NCI-H748 treated with DMSO at 0.1 percent for 48 hours (cell line): ENCODE results near the gene TOX2.

Experiments
- DNase-seq: peaks from one replicate; lab custom pipeline; 2025; lab: John Stamatoyannopoulos, UW

Gene TOX2

GRCh38 chr20:43915211-43916072 is 790 bp downstream of the TOX2 start:
- no peak for DNase-seq

- DNase-seq, result no peak
Observed at GRCh38 chr20:43916073-43916880, 1.6 kb downstream of the TOX2 start.

GRCh38 chr20:43916881-43917371 is 2.3 kb downstream of the TOX2 start:
- DNase-seq, result no peak

GRCh38 chr20:43917380-43917779 is 2.7 kb downstream of the TOX2 start:
- no peak for DNase-seq

- DNase-seq, result no peak
Observed at GRCh38 chr20:43919686-43920403, 5.2 kb downstream of the TOX2 start.

- DNase-seq, result no peak
Observed at GRCh38 chr20:43920797-43921196, 6.1 kb downstream of the TOX2 start.

GRCh38 chr20:43921227-43921780 is 6.7 kb downstream of the TOX2 start:
- DNase-seq, result no peak

GRCh38 chr20:43922614-43923013 is 8.0 kb downstream of the TOX2 start:
- DNase-seq, result no peak

- no peak for DNase-seq
Observed at GRCh38 chr20:43923322-43923721, 8.7 kb downstream of the TOX2 start.

GRCh38 chr20:43923917-43924316 is 9.3 kb downstream of the TOX2 start:
- no peak for DNase-seq

GRCh38 chr20:43925215-43925614 is 10.6 kb downstream of the TOX2 start:
- DNase-seq, result no peak

- no peak for DNase-seq
Observed at GRCh38 chr20:43925801-43926200, 11.1 kb downstream of the TOX2 start.

- no peak for DNase-seq
Observed at GRCh38 chr20:43926287-43927050, 11.8 kb downstream of the TOX2 start.

GRCh38 chr20:43931976-43932375 is 17.3 kb downstream of the TOX2 start:
- DNase-seq, result no peak

- DNase-seq, result no peak
Observed at GRCh38 chr20:43934833-43935232, 20.2 kb downstream of the TOX2 start.

- no peak for DNase-seq
Observed at GRCh38 chr20:43936104-43936770, 21.6 kb downstream of the TOX2 start.

GRCh38 chr20:43936805-43937204 is 22.2 kb downstream of the TOX2 start:
- DNase-seq, result no peak

GRCh38 chr20:43937591-43937990 is 22.9 kb downstream of the TOX2 start:
- no peak for DNase-seq

- DNase-seq, result no peak
Observed at GRCh38 chr20:43938017-43938655, 23.5 kb downstream of the TOX2 start.
